HG03521 (cell line): ENCODE data around the gene DIP2C.
"Not testable (repeated sequence)": the region's sequence is repeated elsewhere in the genome, so short reads cannot be mapped to it uniquely, and the experiment has no call there.

Experiments
- ATAC-seq: cut with Tn5 transposase; IDR thresholded peaks from one replicate; pipeline ENCODE4 v1.9.1; 2021; ENCODE audit warnings: mild to moderate bottlenecking, moderate library complexity; ENCODE audit not compliant: unreplicated experiment

DIP2C gene

GRCh38 chr10:661597-662222 is 27.8 kb downstream of the DIP2C start:
- ATAC-seq: no peak

- no peak for ATAC-seq
Measured at GRCh38 chr10:660970-661596, 28.4 kb downstream of the DIP2C start.

- no peak for ATAC-seq
Measured at GRCh38 chr10:660413-660969, 29.0 kb downstream of the DIP2C start.

- no peak for ATAC-seq
Measured at GRCh38 chr10:659688-660141, 29.8 kb downstream of the DIP2C start.

- ATAC-seq: not testable (repeated sequence)
Measured at GRCh38 chr10:657816-658350, 31.6 kb downstream of the DIP2C start.

- no peak for ATAC-seq
Measured at GRCh38 chr10:656883-657282, 32.6 kb downstream of the DIP2C start.

GRCh38 chr10:655184-655583 is 34.3 kb downstream of the DIP2C start:
- ATAC-seq: no peak

- ATAC-seq: no peak
Measured at GRCh38 chr10:654647-654996, 34.8 kb downstream of the DIP2C start.

GRCh38 chr10:653991-654646 is 35.3 kb downstream of the DIP2C start:
- ATAC-seq: no peak

GRCh38 chr10:652832-653459 is 36.5 kb downstream of the DIP2C start:
- ATAC-seq: not testable (repeated sequence)

GRCh38 chr10:652233-652632 is 37.2 kb downstream of the DIP2C start:
- ATAC-seq: no peak

- no peak for ATAC-seq
Measured at GRCh38 chr10:651692-652091, 37.8 kb downstream of the DIP2C start.

GRCh38 chr10:650886-651615 is 38.4 kb downstream of the DIP2C start:
- ATAC-seq: no peak

GRCh38 chr10:650441-650851 is 39.0 kb downstream of the DIP2C start:
- no peak for ATAC-seq

GRCh38 chr10:649798-650440 is 39.5 kb downstream of the DIP2C start:
- ATAC-seq: no peak

- no peak for ATAC-seq
Measured at GRCh38 chr10:649445-649797, 40.0 kb downstream of the DIP2C start.

GRCh38 chr10:647019-647418 is 42.4 kb downstream of the DIP2C start:
- ATAC-seq: not testable (repeated sequence)

GRCh38 chr10:646118-646524 is 43.3 kb downstream of the DIP2C start:
- ATAC-seq: no peak

- ATAC-seq: no peak
Measured at GRCh38 chr10:644943-645334, 44.5 kb downstream of the DIP2C start.
